Type B pancreatic cell (in vitro differentiated cells): ENCODE results near the gene OR52N1. TPM values are rescaled to one million over a fixed set of nuclear protein-coding genes. Genes with fewer than 3 reads are reported as not detected.

Experiments used
- DNase-seq: peaks from one replicate; pipeline ENCODE4 v3.0.0; 2021; ENCODE audit warnings: mixed read lengths; ENCODE audit not compliant: unreplicated experiment; ENCODE audit errors: extremely low spot score
- H3K27ac Mint-ChIP-seq: 2 replicates; pipeline ENCODE4 v1.8.0; 2021; ENCODE audit warnings: mild to moderate bottlenecking, mixed read lengths
- H3K27me3 Mint-ChIP-seq: 2 replicates; pipeline ENCODE4 v1.8.0; 2021; ENCODE audit warnings: mixed read lengths
- H3K36me3 Mint-ChIP-seq: 2 replicates; pipeline ENCODE4 v1.8.0; 2021; ENCODE audit warnings: mixed read lengths
- H3K4me1 Mint-ChIP-seq: one replicate; pipeline ENCODE4 v1.8.0; 2021; ENCODE audit warnings: mixed read lengths; ENCODE audit not compliant: unreplicated experiment
- H3K4me3 Mint-ChIP-seq: 2 replicates; pipeline ENCODE4 v1.8.0; 2021; ENCODE audit warnings: mild to moderate bottlenecking, mixed read lengths
- H3K9me3 Mint-ChIP-seq: 2 replicates; pipeline ENCODE4 v1.8.0; 2021; ENCODE audit warnings: mixed read lengths
- total RNA-seq: library from RNA; stranded (reverse); gene quantifications from 2 replicates; pipeline ENCODE4 v1.2.1, GENCODE V29; 2021; ENCODE audit warnings: low replicate concordance
- TF ChIP-seq, protein P1 (sequence below): fragments of 200-600 bp; sonication (generic); conservative IDR thresholded peaks from 2 replicates; pipeline ENCODE4 v1.5.0; 2021; ENCODE audit warnings: antibody characterized with exemption, mild to moderate bottlenecking

OR52N1 gene
- total RNA-seq, 1 donor from 2014 or later, result not detected

DNA sequence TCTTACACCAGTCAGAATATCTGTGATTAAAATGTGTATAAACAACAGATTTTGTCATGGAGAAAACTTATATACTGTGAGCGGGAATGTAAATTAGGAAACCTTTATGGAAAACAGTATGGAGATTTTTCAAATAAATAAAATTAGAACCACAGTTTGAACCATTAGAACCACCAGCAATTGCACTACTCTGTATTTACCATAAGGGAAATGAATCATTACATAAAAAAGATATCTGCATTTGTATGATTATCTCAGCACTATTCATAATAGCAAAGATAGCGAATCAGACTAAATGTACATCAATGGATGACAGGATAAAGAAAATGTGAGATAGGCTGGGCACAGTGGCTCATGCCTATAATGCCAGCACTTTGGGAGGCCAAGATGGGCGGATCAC lies 44.5 kb downstream of the OR52N1 start:
- no peak overlapping the region for H3K4me3 Mint-ChIP-seq
- H3K36me3 Mint-ChIP-seq, result no peaks in the 10 kb centered on the region
- no peaks in the 10 kb centered on the region for H3K9me3 Mint-ChIP-seq
- no peak for DNase-seq
- TF ChIP-seq, protein P1, sequence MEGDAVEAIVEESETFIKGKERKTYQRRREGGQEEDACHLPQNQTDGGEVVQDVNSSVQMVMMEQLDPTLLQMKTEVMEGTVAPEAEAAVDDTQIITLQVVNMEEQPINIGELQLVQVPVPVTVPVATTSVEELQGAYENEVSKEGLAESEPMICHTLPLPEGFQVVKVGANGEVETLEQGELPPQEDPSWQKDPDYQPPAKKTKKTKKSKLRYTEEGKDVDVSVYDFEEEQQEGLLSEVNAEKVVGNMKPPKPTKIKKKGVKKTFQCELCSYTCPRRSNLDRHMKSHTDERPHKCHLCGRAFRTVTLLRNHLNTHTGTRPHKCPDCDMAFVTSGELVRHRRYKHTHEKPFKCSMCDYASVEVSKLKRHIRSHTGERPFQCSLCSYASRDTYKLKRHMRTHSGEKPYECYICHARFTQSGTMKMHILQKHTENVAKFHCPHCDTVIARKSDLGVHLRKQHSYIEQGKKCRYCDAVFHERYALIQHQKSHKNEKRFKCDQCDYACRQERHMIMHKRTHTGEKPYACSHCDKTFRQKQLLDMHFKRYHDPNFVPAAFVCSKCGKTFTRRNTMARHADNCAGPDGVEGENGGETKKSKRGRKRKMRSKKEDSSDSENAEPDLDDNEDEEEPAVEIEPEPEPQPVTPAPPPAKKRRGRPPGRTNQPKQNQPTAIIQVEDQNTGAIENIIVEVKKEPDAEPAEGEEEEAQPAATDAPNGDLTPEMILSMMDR, result no peak
- no peak overlapping the region for H3K27ac Mint-ChIP-seq
- peaks cover 8% of the 10 kb centered on the region for H3K27me3 Mint-ChIP-seq
- H3K4me1 Mint-ChIP-seq, result no peaks in the 10 kb centered on the region

- Mint-ChIP-seq H3K4me1 (no peaks in the 10 kb centered on the region), H3K9me3 (no peaks in the 10 kb centered on the region), H3K4me3 (no peak overlapping the region), H3K36me3 (no peaks in the 10 kb centered on the region), H3K27me3 (peaks cover 10% of the 10 kb centered on the region), H3K27ac (no peak overlapping the region)
- TF ChIP-seq, protein P1, result no peak
- DNase-seq, result no peak
Measured at GRCh38 chr11:5738431-5738830, 52.6 kb downstream of the OR52N1 start.

DNA sequence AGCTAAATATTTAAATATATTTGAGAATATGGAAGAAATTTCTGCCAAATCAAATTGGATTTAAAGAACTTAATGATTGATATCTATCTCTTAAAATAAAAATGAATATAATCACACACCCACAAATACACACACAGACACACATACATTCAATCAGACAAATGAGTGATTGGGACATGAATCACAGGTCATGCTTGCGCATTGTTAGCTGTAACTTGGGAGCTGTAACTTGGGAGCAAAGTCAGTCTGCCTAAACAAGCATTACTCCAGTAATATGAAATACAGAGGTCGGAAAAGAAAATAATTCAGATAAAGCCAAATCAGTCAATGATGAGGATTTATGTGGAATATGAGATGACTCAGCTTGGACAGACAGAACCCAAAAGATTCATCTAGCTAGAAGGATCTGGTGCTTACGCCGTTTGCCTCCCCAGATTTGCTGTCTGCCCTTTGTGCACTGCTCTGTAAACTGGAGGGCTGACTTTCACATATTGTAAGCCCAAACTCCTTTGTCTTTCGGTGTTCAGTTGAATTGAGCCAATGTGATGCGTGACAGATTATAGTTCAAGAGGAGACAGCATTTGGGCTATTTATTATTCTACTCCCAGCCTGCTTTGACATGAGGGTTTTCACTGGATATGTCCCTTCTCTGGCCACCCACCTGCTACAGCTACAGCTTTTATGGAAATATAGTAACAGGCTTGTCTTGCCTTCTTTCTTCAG lies 53.2 kb downstream of the OR52N1 start:
- TF ChIP-seq, protein P1, result no peak
- Mint-ChIP-seq H3K9me3 (no peaks in the 10 kb centered on the region), H3K4me3 (no peak overlapping the region), H3K27ac (no peak overlapping the region), H3K4me1 (no peaks in the 10 kb centered on the region), H3K36me3 (no peaks in the 10 kb centered on the region), H3K27me3 (peaks cover 10% of the 10 kb centered on the region)
- DNase-seq, result no peak

DNA sequence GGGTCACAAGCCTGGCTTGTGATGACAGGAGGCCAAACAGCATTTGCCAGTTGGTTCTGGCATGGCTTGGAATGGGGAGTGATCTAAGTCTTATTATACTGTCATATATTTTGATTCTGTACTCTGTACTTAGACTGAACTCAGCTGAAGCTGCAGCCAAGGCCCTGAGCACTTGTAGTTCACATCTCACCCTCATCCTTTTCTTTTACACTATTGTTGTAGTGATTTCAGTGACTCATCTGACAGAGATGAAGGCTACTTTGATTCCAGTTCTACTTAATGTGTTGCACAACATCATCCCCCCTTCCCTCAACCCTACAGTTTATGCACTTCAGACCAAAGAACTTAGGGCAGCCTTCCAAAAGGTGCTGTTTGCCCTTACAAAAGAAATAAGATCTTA lies 54.0 kb downstream of the OR52N1 start:
- DNase-seq, result no peak
- no peak overlapping the region for H3K4me3 Mint-ChIP-seq
- no peaks in the 10 kb centered on the region for H3K36me3 Mint-ChIP-seq
- no peak overlapping the region for H3K27ac Mint-ChIP-seq
- H3K9me3 Mint-ChIP-seq, result no peaks in the 10 kb centered on the region
- H3K27me3 Mint-ChIP-seq, result peaks cover 5% of the 10 kb centered on the region
- TF ChIP-seq, protein P1, result no peak
- no peaks in the 10 kb centered on the region for H3K4me1 Mint-ChIP-seq

Other genes with a start within 250 kb of the OR52N1 start
- not detected in 2 replicates for gene OR52H1, start 242.7 kb downstream of the OR52N1 start, total RNA-seq
- gene OR52B6, start 210.4 kb downstream of the OR52N1 start, total RNA-seq, result not detected in 2 replicates
- gene TRIM6, start 194.6 kb downstream of the OR52N1 start, total RNA-seq, result 7.5 and 8.7 TPM in 2 replicates
- 1.4 and 2.4 TPM in 2 replicates for gene TRIM34, start 166.3 kb downstream of the OR52N1 start, total RNA-seq
- gene TRIM5, start 106.2 kb downstream of the OR52N1 start, total RNA-seq, result 30.0 and 32.3 TPM in 2 replicates
- 27.4 and 72.5 TPM in 2 replicates for gene TRIM22, start 101.5 kb downstream of the OR52N1 start, total RNA-seq
- not detected in 2 replicates for gene OR56B1, start 54.8 kb downstream of the OR52N1 start, total RNA-seq
- gene OR52N4, start 37.0 kb downstream of the OR52N1 start, total RNA-seq, result not detected in 2 replicates
- not detected in 2 replicates for gene OR52N5, start 7.9 kb downstream of the OR52N1 start, total RNA-seq
- gene OR52N2, start 17.7 kb upstream of the OR52N1 start, total RNA-seq, result not detected in 2 replicates
- not detected in 2 replicates for gene OR52E6, start 50.6 kb upstream of the OR52N1 start, total RNA-seq
- gene OR52E8, start 66.4 kb upstream of the OR52N1 start, total RNA-seq, result not detected in 2 replicates
- gene OR52E4, start 89.4 kb upstream of the OR52N1 start, total RNA-seq, result not detected in 2 replicates
- not detected in 2 replicates for gene OR52E5, start 101.9 kb upstream of the OR52N1 start, total RNA-seq
- gene OR56A3, start 151.0 kb upstream of the OR52N1 start, total RNA-seq, result not detected in 2 replicates
- gene OR56A5, start 177.2 kb upstream of the OR52N1 start, total RNA-seq, result not detected in 2 replicates
- gene OR52L1, start 195.7 kb upstream of the OR52N1 start, total RNA-seq, result not detected in 2 replicates
- gene OR56A4, start 215.7 kb upstream of the OR52N1 start, total RNA-seq, result 0.07 TPM in 1 of 2 replicates, not detected in the other
- gene OR56A1, start 239.5 kb upstream of the OR52N1 start, total RNA-seq, result not detected in 2 replicates